ENCODE measurements around the gene ZFPM1.
A peak's percentile ranks its signal among the peaks of the same experiment; 100 is the strongest.

Gene ZFPM1

DNA sequence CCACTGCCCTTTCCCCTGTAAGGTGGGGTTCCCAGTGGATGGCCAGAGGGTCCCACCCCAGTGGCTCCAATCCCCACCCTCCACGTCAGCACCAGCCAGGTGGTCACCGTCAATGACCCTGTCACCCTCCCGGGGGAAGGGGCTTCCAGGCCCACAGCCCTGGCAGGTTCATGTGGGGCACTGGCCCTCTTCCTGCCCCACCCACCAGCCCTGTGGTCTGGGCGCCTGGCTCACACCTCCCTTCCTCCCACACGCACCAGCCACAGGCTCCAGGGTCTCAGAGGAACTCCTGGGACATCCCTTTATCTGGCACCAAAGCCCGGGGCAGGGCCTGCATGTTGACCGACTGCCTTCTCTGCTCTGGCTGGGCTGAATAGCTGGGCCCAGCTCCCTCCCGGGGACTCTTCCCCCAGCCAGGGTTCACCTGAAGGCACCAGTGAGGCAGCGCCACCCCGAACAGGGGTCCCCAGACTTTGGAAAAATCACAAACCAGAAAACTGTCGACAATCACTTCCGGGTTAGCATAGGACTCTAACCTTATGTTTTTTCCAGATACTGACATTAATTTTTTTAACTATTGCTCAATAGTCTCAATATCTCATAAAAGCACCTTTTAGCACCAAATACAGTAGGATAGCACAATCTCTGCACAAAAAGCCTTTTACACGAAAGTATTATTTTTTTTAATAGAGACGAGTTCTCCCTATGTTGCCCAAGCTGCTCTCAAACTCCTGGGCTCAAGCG, 95.2 kb downstream of the ZFPM1 start:
- no peak for DNase-seq

DNA sequence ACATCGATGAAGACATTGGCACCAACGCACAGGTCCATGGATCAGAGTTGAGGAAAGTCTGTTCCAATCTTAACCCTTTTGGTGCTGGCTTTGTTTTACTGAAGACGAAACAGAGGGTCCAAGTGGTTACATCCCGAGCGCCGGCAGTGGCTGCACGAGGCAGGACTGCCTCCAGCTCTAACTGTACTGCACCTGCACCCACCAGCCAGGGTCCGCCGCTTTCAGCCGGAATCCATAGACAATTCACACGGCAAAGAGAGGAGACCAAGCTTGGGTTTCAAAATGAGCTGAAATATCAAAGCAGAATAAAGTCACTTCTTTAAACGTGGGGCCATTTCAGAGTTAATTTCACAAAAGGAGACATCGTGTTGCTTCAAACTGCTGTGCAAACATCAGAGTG, 95.9 kb downstream of the ZFPM1 start:
- no peak for DNase-seq

DNA sequence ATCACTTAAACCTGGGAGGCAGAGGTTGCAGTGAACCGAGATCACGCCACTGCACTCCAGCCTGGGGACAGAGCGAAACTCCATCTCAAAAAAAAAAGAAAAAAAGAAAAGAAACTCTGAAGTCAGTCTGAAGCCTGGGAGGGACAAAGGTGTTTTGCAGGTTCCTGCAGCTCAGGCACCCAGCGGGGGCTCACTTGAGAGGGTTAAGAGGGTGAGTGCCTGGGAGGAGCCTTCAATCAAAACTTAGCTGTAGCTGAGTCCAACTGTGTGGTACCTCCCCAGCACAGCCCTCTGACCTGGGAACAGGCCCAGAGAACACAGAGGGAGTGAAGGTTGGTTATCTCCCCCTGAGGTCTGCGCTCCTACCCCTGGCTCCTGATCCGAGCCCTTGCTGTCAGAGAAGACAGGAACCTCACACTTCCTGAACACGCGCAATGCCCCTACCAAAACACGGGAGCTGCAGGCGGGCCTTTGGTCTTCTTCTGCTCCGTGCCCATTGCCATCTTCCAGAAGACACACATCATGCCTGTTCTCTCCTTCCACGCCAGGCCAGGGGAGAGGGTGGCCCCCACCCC, 96.7 kb downstream of the ZFPM1 start:
- no peak for DNase-seq

DNA sequence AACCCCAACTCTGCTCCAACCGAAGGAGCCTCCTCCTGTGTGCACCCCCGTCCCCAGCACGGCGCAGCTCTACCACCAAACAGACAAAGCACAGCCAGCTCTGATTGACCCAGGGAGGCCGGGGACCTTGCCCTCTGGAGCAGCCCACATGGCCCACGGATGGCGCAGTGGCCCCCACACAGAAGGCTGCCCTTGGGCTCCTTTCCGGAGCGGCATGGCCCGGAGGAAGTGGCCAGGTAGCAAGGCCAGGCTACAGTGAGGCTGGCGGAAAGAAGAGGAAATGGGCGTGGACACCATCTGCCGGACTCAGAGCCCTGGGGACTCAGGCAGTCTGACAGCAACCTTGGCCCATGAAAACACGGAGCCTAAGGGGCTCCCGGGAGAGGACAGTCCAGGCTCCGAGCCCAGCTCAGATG, 97.2 kb downstream of the ZFPM1 start:
- DNase-seq, result no peak

DNA sequence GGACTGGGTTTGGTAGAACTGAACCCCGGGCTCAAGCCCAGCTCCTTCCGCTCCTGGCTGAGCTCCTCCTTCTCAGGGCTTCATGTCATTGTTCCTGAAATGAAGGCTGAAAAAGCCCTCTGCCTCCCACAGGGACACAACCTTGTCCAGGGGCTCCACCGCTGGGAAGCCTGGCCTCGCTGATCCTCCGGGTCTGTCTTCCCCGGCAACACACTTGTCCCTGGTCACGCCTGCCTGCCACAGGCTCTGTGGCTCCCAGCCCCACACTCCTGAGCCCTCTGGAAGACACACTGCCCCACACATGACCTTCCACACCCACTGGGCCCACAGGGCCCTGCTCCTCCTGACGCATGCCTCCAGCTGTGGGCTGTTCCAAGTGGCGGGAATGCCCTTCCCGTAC, 99.1 kb downstream of the ZFPM1 start:
- no peak for DNase-seq

DNA sequence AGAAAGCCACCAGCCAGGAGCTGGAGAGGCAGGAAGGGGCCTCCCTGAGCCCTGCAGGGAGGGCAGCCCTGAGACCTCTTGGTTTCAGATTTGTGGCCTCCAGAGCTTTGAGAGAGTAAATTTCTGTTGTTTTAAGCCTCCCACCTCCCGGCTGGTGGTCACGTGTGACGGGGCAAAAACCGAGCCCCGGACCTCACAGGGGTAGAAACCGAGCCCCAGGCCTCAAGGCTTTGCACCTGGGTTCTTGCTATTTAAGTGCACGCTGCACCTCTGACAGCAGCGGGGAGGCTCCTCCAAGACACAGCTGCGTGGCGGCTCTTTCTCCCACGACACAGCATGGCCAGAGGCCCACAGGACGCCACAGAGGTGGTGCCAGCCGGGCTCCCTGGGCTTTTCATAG, 99.7 kb downstream of the ZFPM1 start:
- DNase-seq, result no peak

DNA sequence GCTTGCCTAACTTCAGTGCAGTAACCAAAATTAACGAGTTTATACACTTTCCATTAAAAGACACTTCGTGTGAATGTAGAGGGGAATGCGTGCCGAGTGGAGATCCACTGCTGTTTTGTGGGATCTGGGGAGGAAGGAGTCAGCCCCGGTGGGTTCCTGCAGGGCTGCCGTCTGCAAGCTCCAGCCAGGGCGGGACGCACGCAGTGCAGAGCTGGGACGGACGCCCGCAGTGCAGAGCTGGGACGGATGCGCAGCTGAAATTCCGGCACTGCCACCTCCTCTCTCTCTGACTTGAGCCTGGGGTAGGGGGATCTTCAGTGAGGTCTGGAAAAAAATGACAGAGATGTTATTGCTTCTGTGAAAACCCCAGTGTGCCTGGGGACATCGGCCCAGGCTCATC, 100.7 kb downstream of the ZFPM1 start:
- DNase-seq, result no peak

- no peak for DNase-seq
Measured at GRCh38 chr16:88554711-88555264, 101.7 kb downstream of the ZFPM1 start.

DNA sequence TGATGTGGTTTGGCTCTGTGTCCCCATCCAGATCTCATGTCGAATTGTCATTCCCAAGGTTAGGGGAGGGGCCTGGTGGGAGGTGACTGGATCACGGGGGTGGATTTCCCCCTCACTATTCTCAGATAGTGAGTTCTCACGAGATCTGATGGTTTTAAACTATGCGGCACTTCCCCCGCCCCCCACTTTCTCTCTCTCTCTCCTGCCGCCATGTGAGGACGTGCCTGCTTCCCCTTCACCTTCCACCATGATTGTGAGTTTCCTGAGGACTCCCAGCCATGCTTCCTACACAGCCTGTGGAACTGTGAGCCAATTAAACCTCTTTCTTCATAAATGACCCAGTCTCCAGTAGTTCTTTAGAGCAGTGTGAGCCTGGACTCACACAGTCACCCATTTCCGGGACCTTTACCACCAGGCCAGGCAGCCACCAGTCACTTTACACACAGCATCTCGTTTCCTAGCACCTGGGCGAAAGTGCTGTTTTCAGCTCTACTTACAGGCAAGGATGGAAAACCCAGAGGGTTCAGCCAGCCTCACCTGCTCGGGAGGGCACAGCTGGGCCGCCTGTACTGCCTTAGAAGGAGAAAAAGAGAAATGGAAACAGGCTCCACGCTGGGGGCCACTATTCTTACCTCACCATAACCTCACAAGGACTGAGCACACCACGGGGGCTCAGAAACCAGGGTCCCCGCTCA, 103.4 kb downstream of the ZFPM1 start:
- no peak for DNase-seq

GRCh38 chr16:88558457-88559442, 105.7 kb downstream of the ZFPM1 start:
- DNase-seq, result peak; percentile 35

GRCh38 chr16:88560714-88561484, 107.8 kb downstream of the ZFPM1 start:
- peak; percentile 24 for DNase-seq

GRCh38 chr16:88561485-88562359, 108.6 kb downstream of the ZFPM1 start:
- peak; percentile 44 for DNase-seq

DNA sequence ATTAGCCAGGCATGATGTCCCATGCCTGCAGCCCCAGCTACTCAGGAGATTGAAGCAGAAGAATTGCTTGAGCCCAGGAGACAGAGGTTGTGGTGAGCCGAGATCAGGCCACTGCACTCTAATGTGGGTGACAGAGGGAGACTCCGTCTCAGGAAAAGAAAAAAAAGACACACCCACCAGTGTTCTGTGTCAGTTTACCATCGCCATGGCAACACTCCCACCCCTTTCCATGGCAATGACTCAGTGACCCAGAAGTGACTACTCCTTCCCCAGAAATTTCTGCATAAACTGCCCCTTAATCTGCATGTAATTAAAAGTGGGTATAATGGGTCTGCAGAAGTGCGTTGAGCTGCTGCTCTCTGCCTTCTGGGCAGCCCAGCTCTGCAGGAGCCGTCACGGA, 113.1 kb downstream of the ZFPM1 start:
- DNase-seq, result peak; percentile 66

DNA sequence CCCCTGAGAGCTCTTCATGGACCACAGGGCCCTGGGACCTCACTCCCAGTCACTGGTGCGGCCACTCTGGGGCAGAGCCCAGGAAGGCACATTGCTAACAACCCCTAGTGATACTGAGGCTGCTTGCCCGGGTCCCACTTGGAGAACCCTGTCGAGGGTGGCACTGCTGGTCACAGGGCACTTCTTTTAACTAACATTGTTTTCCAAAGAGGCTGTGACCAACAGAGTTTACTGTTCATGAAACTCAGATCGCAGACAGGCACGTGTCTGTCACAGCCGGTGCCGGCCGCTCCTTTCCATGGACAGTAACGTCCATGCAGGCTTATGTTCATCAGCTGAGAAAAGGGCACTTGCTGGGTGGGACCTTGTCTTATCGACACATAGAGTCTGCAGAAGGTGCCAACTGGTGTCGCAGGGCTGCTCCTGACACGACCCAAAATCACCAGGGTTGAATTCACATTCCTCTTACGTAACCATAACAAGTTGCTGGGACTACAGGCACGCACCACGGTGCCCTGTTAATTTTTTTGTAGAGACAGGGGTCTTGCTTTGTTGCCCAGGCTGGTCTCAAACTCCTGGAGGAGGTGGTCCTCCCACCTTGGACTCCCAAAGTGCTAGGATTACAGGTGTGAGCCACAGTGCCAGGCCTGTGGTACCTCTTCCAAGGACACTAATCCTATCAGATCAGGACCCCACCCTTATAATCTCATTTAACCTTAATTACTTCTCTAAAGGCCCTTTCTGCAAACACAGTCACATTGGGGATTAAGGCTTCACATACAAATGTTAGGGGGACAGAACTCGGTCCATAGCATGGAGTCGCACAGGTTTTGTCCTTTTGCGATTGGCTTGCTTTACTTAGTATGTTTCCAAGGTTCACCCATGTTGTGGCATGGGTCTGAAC, 115.9 kb downstream of the ZFPM1 start:
- DNase-seq, result no peak

DNA sequence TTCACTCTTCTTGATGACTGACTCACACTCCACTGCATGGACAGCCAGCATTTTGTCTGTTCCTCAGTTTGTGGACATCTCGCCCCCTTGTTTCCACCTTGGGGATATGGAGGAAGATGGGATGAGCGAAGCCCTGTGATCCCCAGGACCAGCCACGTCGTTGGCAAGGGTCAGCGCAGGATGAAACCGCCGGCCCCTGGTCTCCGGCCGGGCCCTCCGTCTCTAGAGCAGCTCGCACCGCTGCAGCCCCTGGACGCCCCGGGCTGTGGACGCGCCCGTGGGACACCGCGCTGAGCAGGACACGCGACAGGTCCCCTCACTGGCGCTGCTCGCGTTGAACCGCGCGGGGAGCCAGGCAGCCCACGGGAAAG, 116.5 kb downstream of the ZFPM1 start:
- no peak for DNase-seq

DNA sequence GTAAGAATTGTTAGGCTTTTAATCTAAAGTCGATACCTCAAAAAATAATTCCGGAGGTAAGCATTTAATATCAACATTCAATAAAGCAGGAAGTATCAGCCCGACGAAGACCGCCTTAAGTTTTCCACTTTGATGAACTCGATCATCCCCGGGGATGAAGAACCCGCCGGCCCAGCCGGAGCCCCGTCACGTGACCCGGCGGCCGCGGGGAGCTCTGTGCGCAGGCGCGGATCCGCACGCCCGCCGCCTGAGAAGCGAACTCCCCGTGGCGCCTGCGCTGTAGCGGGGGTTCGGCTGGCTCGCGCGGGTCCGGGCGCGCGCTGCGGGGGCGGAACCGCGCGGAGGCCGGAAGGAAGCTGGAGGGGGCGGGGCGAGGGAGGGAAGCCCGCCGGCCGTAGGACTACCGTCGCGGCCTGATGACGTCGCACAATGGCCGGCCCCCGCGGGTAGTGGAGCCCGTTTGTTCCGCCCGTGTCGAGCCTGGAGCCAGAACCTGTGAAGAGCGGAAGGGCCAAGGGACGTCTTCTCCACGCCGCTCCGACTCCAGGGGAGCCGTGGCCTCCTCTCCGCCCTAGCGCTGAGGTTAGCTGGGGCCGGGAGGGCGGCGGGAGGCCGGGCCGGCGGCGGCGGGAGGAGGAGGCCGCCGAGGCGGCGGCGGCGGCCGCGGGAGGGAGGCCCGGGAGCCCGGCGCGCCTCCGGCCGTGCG, 117.1 kb downstream of the ZFPM1 start, which contains the start of gene ZC3H18:
Gene ZC3H18 (plus strand): TSS at position 419 of the 706 bp plus-strand sequence. CDS start 6,721 bp downstream, outside the sequence.
- peak; percentile 96 for DNase-seq

DNA sequence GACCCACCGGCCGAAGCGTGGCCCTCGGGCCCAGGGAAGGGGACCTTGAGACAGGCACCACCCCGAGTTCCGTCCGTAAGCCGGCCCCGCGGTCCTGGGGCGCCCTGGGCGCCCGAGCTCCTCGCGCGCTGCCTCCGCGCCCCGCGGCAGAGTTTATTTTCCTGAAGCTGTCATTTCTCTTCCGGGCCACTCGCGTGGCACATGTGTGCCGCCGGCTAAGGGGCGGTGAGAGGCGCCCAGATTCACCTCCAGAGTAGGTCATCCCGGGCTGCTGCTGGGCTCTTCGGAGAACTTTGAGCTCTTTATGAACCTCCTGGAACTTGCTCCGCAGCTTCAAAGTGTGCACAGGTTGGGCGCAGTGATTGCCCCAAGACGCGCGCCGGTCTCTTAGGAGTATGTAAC, 117.6 kb downstream of the ZFPM1 start:
- no peak for DNase-seq

DNA sequence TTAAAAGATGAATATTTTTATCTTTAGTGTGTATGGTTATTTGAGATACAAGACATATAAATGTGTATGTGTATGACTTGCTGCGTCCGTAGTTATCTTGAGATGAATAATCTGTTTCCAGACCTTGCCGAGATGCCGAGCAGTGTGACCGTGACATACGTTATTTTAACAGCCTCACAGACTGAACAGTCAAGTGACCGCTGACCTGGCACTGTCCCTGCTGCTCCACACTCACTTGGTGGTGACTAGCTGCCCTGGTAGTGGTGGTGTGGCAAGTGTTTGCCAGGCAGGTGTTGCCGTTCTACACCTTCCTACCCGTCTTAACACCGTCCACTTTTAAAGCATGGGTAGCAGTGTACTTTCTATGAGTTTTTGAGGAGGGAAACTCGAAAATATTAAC, 122.2 kb downstream of the ZFPM1 start:
- no peak for DNase-seq

GRCh38 chr16:88576307-88576706, 123.2 kb downstream of the ZFPM1 start:
- no peak for DNase-seq

Measured in fibroblast of skin of right quadriceps (primary cell).